ENCODE results near the gene GLI3. TPM values are rescaled to one million over a fixed set of nuclear protein-coding genes. Genes with fewer than 3 reads are reported as not detected.

Gene GLI3
- total RNA-seq, 1 donor from 2014 or later = 126 TPM

- Mint-ChIP-seq H3K4me1 (peaks cover 28% of the 10 kb centered on the region), H3K27me3 (ENCODE audit: low read depth) (no peaks in the 10 kb centered on the region), H3K4me3 (no peak overlapping the region), H3K36me3 (peaks cover 13% of the 10 kb centered on the region), H3K9me3 (peaks cover 5% of the 10 kb centered on the region), H3K27ac (peak overlapping the region; percentile 74)
- no peak for TF ChIP-seq CTCF (IDR thresholded peaks at IDR 0.05; ENCODE audit: unreplicated experiment)
- no peak for DNase-seq (ENCODE audit: low spot score in 2 of 2, unreplicated experiment in 2 of 2)
These were observed 139.3 kb downstream of the GLI3 start for GRCh38 chr7:42097752-42098151.

- peak overlapping the region; percentile 16 for H3K4me3 Mint-ChIP-seq
- H3K9me3 Mint-ChIP-seq = peaks cover 5% of the 10 kb centered on the region
- DNase-seq (ENCODE audit: low spot score in 2 of 2, unreplicated experiment in 2 of 2) = no peak
- no peak for TF ChIP-seq CTCF (IDR thresholded peaks at IDR 0.05; ENCODE audit: unreplicated experiment)
- H3K27me3 Mint-ChIP-seq (ENCODE audit: low read depth) = no peaks in the 10 kb centered on the region
- H3K36me3 Mint-ChIP-seq = peaks cover 13% of the 10 kb centered on the region
- peaks cover 34% of the 10 kb centered on the region for H3K4me1 Mint-ChIP-seq
- peak overlapping the region; percentile 74 for H3K27ac Mint-ChIP-seq
These were observed 140.1 kb downstream of the GLI3 start for GRCh38 chr7:42096681-42097561.

- no peak overlapping the region for H3K4me3 Mint-ChIP-seq
- H3K27ac Mint-ChIP-seq = peak overlapping the region; percentile 74
- DNase-seq (ENCODE audit: low spot score in 2 of 2, unreplicated experiment in 2 of 2) = no peak
- peaks cover 41% of the 10 kb centered on the region for H3K4me1 Mint-ChIP-seq
- peaks cover 5% of the 10 kb centered on the region for H3K9me3 Mint-ChIP-seq
- no peaks in the 10 kb centered on the region for H3K27me3 Mint-ChIP-seq (ENCODE audit: low read depth)
- no peak for TF ChIP-seq CTCF (IDR thresholded peaks at IDR 0.05; ENCODE audit: unreplicated experiment)
- H3K36me3 Mint-ChIP-seq = peaks cover 13% of the 10 kb centered on the region
These were observed 140.7 kb downstream of the GLI3 start for GRCh38 chr7:42096268-42096667.

- Mint-ChIP-seq H3K4me3 (no peak overlapping the region), H3K4me1 (peaks cover 46% of the 10 kb centered on the region), H3K9me3 (peaks cover 5% of the 10 kb centered on the region), H3K27ac (peak overlapping the region; percentile 74), H3K27me3 (ENCODE audit: low read depth) (no peaks in the 10 kb centered on the region), H3K36me3 (peaks cover 13% of the 10 kb centered on the region)
- no peak for DNase-seq (ENCODE audit: low spot score in 2 of 2, unreplicated experiment in 2 of 2)
- TF ChIP-seq CTCF (IDR thresholded peaks at IDR 0.05; ENCODE audit: unreplicated experiment) = no peak
These were observed 141.2 kb downstream of the GLI3 start for GRCh38 chr7:42095791-42096190.

GRCh38 chr7:42093349-42093905 is 143.6 kb downstream of the GLI3 start:
- Mint-ChIP-seq H3K4me1 (peaks cover 55% of the 10 kb centered on the region), H3K9me3 (peaks cover 5% of the 10 kb centered on the region), H3K27ac (no peak overlapping the region), H3K4me3 (no peak overlapping the region), H3K36me3 (peaks cover 4% of the 10 kb centered on the region), H3K27me3 (ENCODE audit: low read depth) (no peaks in the 10 kb centered on the region)
- DNase-seq (ENCODE audit: low spot score in 2 of 2, unreplicated experiment in 2 of 2) = no peak
- TF ChIP-seq CTCF (IDR thresholded peaks at IDR 0.05; ENCODE audit: unreplicated experiment) = no peak

All from mesothelial cell of epicardium (in vitro differentiated cells).